Neuronal stem cell (in vitro differentiated cells): ENCODE measurements around the gene WDR59.

Experiments used
- DNase-seq: peaks from one replicate; pipeline ENCODE4 v3.0.0-alpha.2; 2013; ENCODE audit warnings: low spot score
- H2AFZ ChIP-seq: one replicate; pipeline ENCODE4 v1.6.1; 2013; ENCODE audit warnings: mild to moderate bottlenecking, low read length, inconsistent platforms
- H2AK5ac ChIP-seq: 2 replicates; pipeline ENCODE4 v1.6.1; 2013; ENCODE audit warnings: low read depth, mild to moderate bottlenecking, inconsistent platforms, low read length, moderate library complexity, mixed read lengths
- H2BK120ac ChIP-seq: 2 replicates; pipeline ENCODE4 v1.6.1; 2013; ENCODE audit warnings: low read depth, mild to moderate bottlenecking, inconsistent platforms, low read length, moderate library complexity, mixed read lengths
- H2BK12ac ChIP-seq: one replicate; pipeline ENCODE4 v1.6.1; 2013; ENCODE audit warnings: low read length, inconsistent platforms
- H2BK15ac ChIP-seq: 2 replicates; pipeline ENCODE4 v1.6.1; 2013; ENCODE audit warnings: mild to moderate bottlenecking, low read length, inconsistent platforms, mixed read lengths
- H2BK5ac ChIP-seq: one replicate; pipeline ENCODE4 v1.6.1; 2013; ENCODE audit warnings: inconsistent platforms, mild to moderate bottlenecking, low read length, moderate library complexity
- H3K14ac ChIP-seq: one replicate; pipeline ENCODE4 v1.6.1; 2013; ENCODE audit warnings: low read length, inconsistent platforms
- H3K18ac ChIP-seq: 2 replicates; pipeline ENCODE4 v1.6.1; 2013; ENCODE audit warnings: low read length, inconsistent platforms
- H3K23ac ChIP-seq: 2 replicates; pipeline ENCODE4 v1.6.1; 2013; ENCODE audit warnings: low read depth, mild to moderate bottlenecking, mixed read lengths, low read length, inconsistent platforms; ENCODE audit not compliant: poor library complexity
- H3K27ac ChIP-seq: replicated peaks from 3 replicates; pipeline ENCODE4 v1.5.1; 2013; ENCODE audit warnings: low read length, inconsistent platforms
- H3K27me3 ChIP-seq, 3 experiments: 2 replicates each; pipeline ENCODE4 v1.6.1; 2013; ENCODE audit warnings: low read length in 3 of 3, mild to moderate bottlenecking in 2 of 3, inconsistent platforms in 1 of 3, low read depth in 1 of 3, mixed read lengths in 1 of 3, moderate library complexity in 1 of 3; ENCODE audit not compliant: control insufficient read depth in 3 of 3, insufficient read depth in 3 of 3
- H3K36me3 ChIP-seq, 2 donors: replicated peaks in 1 of 2; 2 replicates each; pipeline ENCODE4 v1.6.1; 2013; ENCODE audit warnings: low read length in 2 of 2; ENCODE audit not compliant: control insufficient read depth in 2 of 2, insufficient read depth in 2 of 2
- H3K4ac ChIP-seq: 2 replicates; pipeline ENCODE4 v1.6.1; 2013; ENCODE audit warnings: inconsistent platforms, mild to moderate bottlenecking, low read length, moderate library complexity
- H3K4me1 ChIP-seq, 2 donors: 1 replicate in 1 of 2; 2 replicates in 1 of 2; pipeline ENCODE4 v1.6.1; 2013; ENCODE audit warnings: low read length in 2 of 2, low read depth in 1 of 2; ENCODE audit not compliant: control insufficient read depth in 2 of 2, insufficient read depth in 1 of 2
- H3K4me2 ChIP-seq: one replicate; pipeline ENCODE4 v1.6.1; 2013; ENCODE audit warnings: mild to moderate bottlenecking, low read length, inconsistent platforms; ENCODE audit not compliant: insufficient read depth, poor library complexity, severe bottlenecking
- H3K4me3 ChIP-seq, 2 donors: 2 replicates each; pipeline ENCODE4 v1.5.1; 2013; ENCODE audit warnings: low read length in 2 of 2, mild to moderate bottlenecking in 2 of 2, inconsistent platforms in 1 of 2, moderate library complexity in 1 of 2
- H3K79me1 ChIP-seq: one replicate; pipeline ENCODE4 v1.6.1; 2013; ENCODE audit warnings: low read depth, mild to moderate bottlenecking, inconsistent platforms, low read length, moderate library complexity
- H3K9ac ChIP-seq: one replicate; pipeline ENCODE4 v1.6.1; 2013; ENCODE audit warnings: mild to moderate bottlenecking, low read depth, low read length, inconsistent platforms; ENCODE audit not compliant: poor library complexity
- H3K9me3 ChIP-seq, 2 donors: replicated peaks in 1 of 2; 2 replicates each; pipeline versions ENCODE3 to v1.6.1; 2013; ENCODE audit warnings: low read length in 2 of 2, mild to moderate bottlenecking in 2 of 2, inconsistent platforms in 1 of 2, low read depth in 1 of 2, mixed read lengths in 1 of 2, moderate library complexity in 1 of 2; ENCODE audit not compliant: control insufficient read depth in 2 of 2, insufficient read depth in 1 of 2
- H4K8ac ChIP-seq: one replicate; pipeline ENCODE4 v1.6.1; 2013; ENCODE audit warnings: low read depth, mild to moderate bottlenecking, inconsistent platforms, low read length, moderate library complexity
- H4K91ac ChIP-seq: one replicate; pipeline ENCODE4 v1.6.1; 2013; ENCODE audit warnings: low read length, low read depth, mild to moderate bottlenecking, inconsistent platforms; ENCODE audit not compliant: poor library complexity
- WGBS, 2 donors: extraction: QIAGEN DNeasy Blood & Tissue Kit; methylation state at CpG; one replicate each; pipeline ENCODE4 v1.1.7; 2013; ENCODE audit warnings: missing lambda C conversion rate in 2 of 2, mixed read lengths in 1 of 2; ENCODE audit not compliant: insufficient read length in 2 of 2, insufficient replicate concordance in 1 of 2; ENCODE audit errors: extremely low coverage in 2 of 2; 5-methylcytosine and 5-hydroxymethylcytosine counted together

Gene WDR59

GRCh38 chr16:75011634-75012307 lies 26.8 kb upstream of the WDR59 start:
- Histone ChIP-seq H3K23ac (no peak overlapping the region), H3K4ac (no peak overlapping the region), H2AK5ac (no peak overlapping the region), H4K8ac (no peak overlapping the region), H3K18ac (no peak overlapping the region), H3K4me2 (no peak overlapping the region), H3K9ac (no peak overlapping the region), H2BK120ac (no peak overlapping the region), H2AFZ (no peak overlapping the region), H2BK5ac (no peak overlapping the region), H2BK12ac (no peak overlapping the region), H3K27me3 (no peaks in the 10 kb centered on the region), H3K79me1 (no peaks in the 10 kb centered on the region), H3K36me3 (peaks cover 0 to 11% of the 10 kb centered on the region in 2 donors), H3K4me1 (no peaks in the 10 kb centered on the region), H3K9me3 (peaks cover 0 to 21% of the 10 kb centered on the region in 2 donors), H4K91ac (no peak overlapping the region), H3K14ac (no peak overlapping the region), H3K4me3 (no peak overlapping the region), H2BK15ac (no peak overlapping the region), H3K27ac (no peak overlapping the region)
- WGBS, 2 donors, result no CpG with 5 or more reads among the region's 3 CpGs
- no peak for DNase-seq

GRCh38 chr16:75010427-75010826 lies 25.5 kb upstream of the WDR59 start:
- Histone ChIP-seq H4K91ac (no peak overlapping the region), H2BK15ac (no peak overlapping the region), H3K18ac (no peak overlapping the region), H3K9me3 (peaks cover 0 to 21% of the 10 kb centered on the region in 2 donors), H3K27ac (no peak overlapping the region), H3K9ac (no peak overlapping the region), H2BK5ac (no peak overlapping the region), H3K4ac (no peak overlapping the region), H3K79me1 (no peaks in the 10 kb centered on the region), H3K4me1 (no peaks in the 10 kb centered on the region), H3K4me3 (no peak overlapping the region), H3K36me3 (peaks cover 0 to 11% of the 10 kb centered on the region in 2 donors), H2BK120ac (no peak overlapping the region), H4K8ac (no peak overlapping the region), H3K4me2 (no peak overlapping the region), H2BK12ac (no peak overlapping the region), H2AFZ (no peak overlapping the region), H2AK5ac (no peak overlapping the region), H3K23ac (no peak overlapping the region), H3K27me3 (no peaks in the 10 kb centered on the region), H3K14ac (no peak overlapping the region)
- no CpG with 5 or more reads among the region's 3 CpGs for WGBS, 2 donors
- no peak for DNase-seq

GRCh38 chr16:75007443-75007842 lies 22.5 kb upstream of the WDR59 start:
- Histone ChIP-seq H3K36me3 (peaks cover 0 to 31% of the 10 kb centered on the region in 2 donors), H3K14ac (no peak overlapping the region), H3K18ac (no peak overlapping the region), H2BK120ac (no peak overlapping the region), H3K9ac (no peak overlapping the region), H2BK5ac (no peak overlapping the region), H3K27ac (no peak overlapping the region), H3K23ac (no peak overlapping the region), H3K4ac (no peak overlapping the region), H3K4me1 (no peaks in the 10 kb centered on the region), H2AK5ac (no peak overlapping the region), H3K27me3 (no peaks in the 10 kb centered on the region), H2BK15ac (no peak overlapping the region), H3K79me1 (peaks cover 3% of the 10 kb centered on the region), H3K9me3 (peaks cover 0 to 21% of the 10 kb centered on the region in 2 donors), H3K4me2 (no peak overlapping the region), H4K8ac (no peak overlapping the region), H4K91ac (no peak overlapping the region), H2BK12ac (no peak overlapping the region), H3K4me3 (no peak overlapping the region), H2AFZ (no peak overlapping the region)
- DNase-seq, result no peak
- no CpG with 5 or more reads among the region's 1 CpG for WGBS, 2 donors

- Histone ChIP-seq H4K91ac (no peak overlapping the region), H3K79me1 (peaks cover 3% of the 10 kb centered on the region), H3K4me1 (peaks cover 2 to 9% of the 10 kb centered on the region in 2 donors), H3K9me3 (peaks cover 0 to 21% of the 10 kb centered on the region in 2 donors), H3K36me3 (peaks cover 0 to 36% of the 10 kb centered on the region in 2 donors), H3K23ac (no peak overlapping the region), H3K27ac (no peak overlapping the region), H2BK120ac (no peak overlapping the region), H3K14ac (no peak overlapping the region), H3K4me3 (no peak overlapping the region), H2BK15ac (no peak overlapping the region), H3K4me2 (no peak overlapping the region), H3K18ac (no peak overlapping the region), H3K9ac (no peak overlapping the region), H2BK5ac (no peak overlapping the region), H3K4ac (no peak overlapping the region), H2AK5ac (no peak overlapping the region), H2AFZ (no peak overlapping the region), H4K8ac (no peak overlapping the region), H3K27me3 (no peaks in the 10 kb centered on the region), H2BK12ac (no peak overlapping the region)
- DNase-seq, result no peak
- WGBS, 2 donors, result no CpG with 5 or more reads among the region's 4 CpGs
Observed at GRCh38 chr16:75005697-75006096, 20.8 kb upstream of the WDR59 start.
